ENCODE results near the gene PLB1.

The PLB1 gene

DNA sequence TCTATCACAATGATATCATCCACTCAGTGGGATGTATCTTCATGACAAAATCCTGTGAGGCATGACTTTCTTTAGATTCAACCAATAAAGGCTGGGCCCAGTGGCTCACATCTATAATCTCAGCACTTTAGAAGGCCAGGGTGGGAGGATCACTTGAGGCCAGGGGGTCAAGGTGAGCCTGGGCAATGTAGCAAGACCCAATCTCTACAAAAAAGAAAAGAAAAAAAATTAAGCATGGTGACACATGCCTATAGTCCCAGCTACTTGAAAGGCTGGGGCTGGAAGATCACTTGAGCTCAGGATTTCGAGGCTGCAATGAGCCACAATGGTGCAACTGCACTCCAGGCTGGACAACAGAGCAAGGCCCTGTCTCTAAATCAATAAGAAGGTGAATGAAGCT, 68.0 kb downstream of the PLB1 start:
- H2BK5ac ChIP-seq (ENCODE audit: low read length): no peak overlapping the region
- no peaks in the 10 kb centered on the region for H3K79me1 ChIP-seq (ENCODE audit: low read depth, low read length)
- no CpG with 5 or more reads among the region's 1 CpG for WGBS, 2 donors (ENCODE audit: extremely low coverage in 2 of 2, insufficient read length in 2 of 2, insufficient replicate concordance in 1 of 2)
- no peak overlapping the region for H3K9ac ChIP-seq (ENCODE audit: low read depth, low read length, poor library complexity)
- no peak overlapping the region for H3K23ac ChIP-seq (ENCODE audit: low read depth, low read length, poor library complexity)
- H3K14ac ChIP-seq (ENCODE audit: low read length): no peak overlapping the region
- no peak overlapping the region for H2BK12ac ChIP-seq (ENCODE audit: low read length)
- H2AFZ ChIP-seq (ENCODE audit: low read length): no peak overlapping the region
- no peak overlapping the region for H2BK15ac ChIP-seq (ENCODE audit: low read length)
- H4K8ac ChIP-seq (ENCODE audit: low read depth, low read length): no peak overlapping the region
- no peak overlapping the region for H3K18ac ChIP-seq (ENCODE audit: low read length)
- H3K27ac ChIP-seq (replicated peaks; ENCODE audit: low read length): no peak overlapping the region
- no peaks in the 10 kb centered on the region for H3K36me3 ChIP-seq (replicated peaks in 1 of 2; ENCODE audit: control insufficient read depth in 2 of 2, insufficient read depth in 2 of 2, low read length in 2 of 2)
- H2BK120ac ChIP-seq (ENCODE audit: low read depth, low read length): no peak overlapping the region
- H4K91ac ChIP-seq (ENCODE audit: low read depth, low read length, poor library complexity): no peak overlapping the region
- no peak for DNase-seq (ENCODE audit: low spot score)
- no peaks in the 10 kb centered on the region for H3K4me1 ChIP-seq (ENCODE audit: control insufficient read depth in 2 of 2, insufficient read depth in 1 of 2, low read depth in 1 of 2, low read length in 2 of 2)
- no peak overlapping the region for H3K4me2 ChIP-seq (ENCODE audit: insufficient read depth, low read length, poor library complexity, severe bottlenecking)
- no peak overlapping the region for H2AK5ac ChIP-seq (ENCODE audit: low read depth, low read length)
- no peak overlapping the region for H3K4ac ChIP-seq (ENCODE audit: low read length)
- no peak overlapping the region for H3K4me3 ChIP-seq (ENCODE audit: low read length in 2 of 2)
- no peaks in the 10 kb centered on the region for H3K9me3 ChIP-seq (replicated peaks in 1 of 2; ENCODE audit: control insufficient read depth in 2 of 2, insufficient read depth in 1 of 2, low read depth in 1 of 2, low read length in 2 of 2)
- peaks cover 0 to 22% (median 0%) of the 10 kb centered on the region in 3 experiments for H3K27me3 ChIP-seq (ENCODE audit: control insufficient read depth in 3 of 3, insufficient read depth in 3 of 3, low read depth in 1 of 3, low read length in 3 of 3)

DNA sequence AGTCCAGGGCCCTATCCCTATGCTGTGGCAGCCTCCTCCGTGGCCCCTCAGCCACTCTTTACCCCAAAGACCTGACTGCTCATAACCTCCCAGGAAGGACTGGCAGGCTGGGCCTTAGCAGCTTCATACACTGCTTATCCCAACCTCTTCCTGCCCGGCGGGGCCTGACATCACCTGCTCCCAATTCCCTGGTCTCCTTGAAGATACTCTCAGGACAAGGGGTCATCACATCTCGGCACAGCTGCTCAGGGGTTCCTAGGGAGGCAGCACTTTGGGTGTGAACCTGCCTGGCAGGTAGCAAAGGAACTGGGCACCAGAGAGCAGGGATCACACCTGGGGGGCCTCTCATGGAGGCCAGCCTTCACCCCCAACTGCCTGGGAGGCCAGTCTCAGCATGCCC, 68.5 kb downstream of the PLB1 start:
- Histone ChIP-seq H2BK12ac (ENCODE audit: low read length) (no peak overlapping the region), H3K36me3 (replicated peaks in 1 of 2; ENCODE audit: control insufficient read depth in 2 of 2, insufficient read depth in 2 of 2, low read length in 2 of 2) (no peaks in the 10 kb centered on the region), H3K4me1 (ENCODE audit: control insufficient read depth in 2 of 2, insufficient read depth in 1 of 2, low read depth in 1 of 2, low read length in 2 of 2) (no peaks in the 10 kb centered on the region), H3K27me3 (ENCODE audit: control insufficient read depth in 3 of 3, insufficient read depth in 3 of 3, low read depth in 1 of 3, low read length in 3 of 3) (peaks cover 0 to 22% (median 0%) of the 10 kb centered on the region in 3 experiments), H2AFZ (ENCODE audit: low read length) (no peak overlapping the region), H3K14ac (ENCODE audit: low read length) (no peak overlapping the region), H4K91ac (ENCODE audit: low read depth, low read length, poor library complexity) (no peak overlapping the region), H2BK15ac (ENCODE audit: low read length) (no peak overlapping the region), H3K4me2 (ENCODE audit: insufficient read depth, low read length, poor library complexity, severe bottlenecking) (no peak overlapping the region), H2BK5ac (ENCODE audit: low read length) (no peak overlapping the region), H3K79me1 (ENCODE audit: low read depth, low read length) (no peaks in the 10 kb centered on the region), H3K4ac (ENCODE audit: low read length) (no peak overlapping the region), H3K23ac (ENCODE audit: low read depth, low read length, poor library complexity) (no peak overlapping the region), H3K9me3 (replicated peaks in 1 of 2; ENCODE audit: control insufficient read depth in 2 of 2, insufficient read depth in 1 of 2, low read depth in 1 of 2, low read length in 2 of 2) (no peaks in the 10 kb centered on the region), H3K27ac (replicated peaks; ENCODE audit: low read length) (no peak overlapping the region), H3K9ac (ENCODE audit: low read depth, low read length, poor library complexity) (no peak overlapping the region), H2AK5ac (ENCODE audit: low read depth, low read length) (no peak overlapping the region), H4K8ac (ENCODE audit: low read depth, low read length) (no peak overlapping the region), H3K4me3 (ENCODE audit: low read length in 2 of 2) (no peak overlapping the region), H3K18ac (ENCODE audit: low read length) (no peak overlapping the region), H2BK120ac (ENCODE audit: low read depth, low read length) (no peak overlapping the region)
- DNase-seq (ENCODE audit: low spot score): no peak
- no CpG with 5 or more reads among the region's 4 CpGs for WGBS, 2 donors (ENCODE audit: extremely low coverage in 2 of 2, insufficient read length in 2 of 2, insufficient replicate concordance in 1 of 2)

DNA sequence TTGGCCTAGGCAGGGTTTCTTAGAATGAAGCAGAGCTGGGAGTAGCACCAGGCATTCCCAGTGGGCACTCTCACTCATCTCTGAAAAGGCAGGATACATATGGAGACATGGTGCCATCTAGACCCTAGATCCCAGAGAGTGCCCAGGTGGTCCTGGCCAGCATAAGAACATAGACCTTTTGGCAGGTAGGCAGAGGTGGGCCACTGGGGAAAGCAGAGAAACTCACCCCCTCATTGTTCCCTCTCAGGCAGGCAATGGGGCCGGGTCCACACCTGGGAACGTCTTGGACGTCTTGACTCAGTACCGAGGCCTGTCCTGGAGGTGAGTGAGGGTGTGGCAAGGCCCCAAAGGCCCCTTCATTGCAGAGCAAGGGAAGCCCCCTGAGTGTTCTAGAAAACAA, 69.2 kb downstream of the PLB1 start:
- no CpG with 5 or more reads among the region's 4 CpGs for WGBS, 2 donors (ENCODE audit: extremely low coverage in 2 of 2, insufficient read length in 2 of 2, insufficient replicate concordance in 1 of 2)
- Histone ChIP-seq H3K4ac (ENCODE audit: low read length) (no peak overlapping the region), H3K23ac (ENCODE audit: low read depth, low read length, poor library complexity) (no peak overlapping the region), H2AK5ac (ENCODE audit: low read depth, low read length) (no peak overlapping the region), H3K14ac (ENCODE audit: low read length) (no peak overlapping the region), H4K91ac (ENCODE audit: low read depth, low read length, poor library complexity) (no peak overlapping the region), H3K9ac (ENCODE audit: low read depth, low read length, poor library complexity) (no peak overlapping the region), H2BK120ac (ENCODE audit: low read depth, low read length) (no peak overlapping the region), H3K36me3 (replicated peaks in 1 of 2; ENCODE audit: control insufficient read depth in 2 of 2, insufficient read depth in 2 of 2, low read length in 2 of 2) (no peaks in the 10 kb centered on the region), H3K79me1 (ENCODE audit: low read depth, low read length) (no peaks in the 10 kb centered on the region), H3K4me3 (ENCODE audit: low read length in 2 of 2) (no peak overlapping the region), H3K27me3 (ENCODE audit: control insufficient read depth in 3 of 3, insufficient read depth in 3 of 3, low read depth in 1 of 3, low read length in 3 of 3) (peaks cover 0 to 22% (median 0%) of the 10 kb centered on the region in 3 experiments), H2BK5ac (ENCODE audit: low read length) (no peak overlapping the region), H3K9me3 (replicated peaks in 1 of 2; ENCODE audit: control insufficient read depth in 2 of 2, insufficient read depth in 1 of 2, low read depth in 1 of 2, low read length in 2 of 2) (no peaks in the 10 kb centered on the region), H3K27ac (replicated peaks; ENCODE audit: low read length) (no peak overlapping the region), H3K4me2 (ENCODE audit: insufficient read depth, low read length, poor library complexity, severe bottlenecking) (no peak overlapping the region), H2BK12ac (ENCODE audit: low read length) (no peak overlapping the region), H3K18ac (ENCODE audit: low read length) (no peak overlapping the region), H4K8ac (ENCODE audit: low read depth, low read length) (no peak overlapping the region), H2AFZ (ENCODE audit: low read length) (no peak overlapping the region), H3K4me1 (ENCODE audit: control insufficient read depth in 2 of 2, insufficient read depth in 1 of 2, low read depth in 1 of 2, low read length in 2 of 2) (no peaks in the 10 kb centered on the region), H2BK15ac (ENCODE audit: low read length) (no peak overlapping the region)
- no peak for DNase-seq (ENCODE audit: low spot score)

DNA sequence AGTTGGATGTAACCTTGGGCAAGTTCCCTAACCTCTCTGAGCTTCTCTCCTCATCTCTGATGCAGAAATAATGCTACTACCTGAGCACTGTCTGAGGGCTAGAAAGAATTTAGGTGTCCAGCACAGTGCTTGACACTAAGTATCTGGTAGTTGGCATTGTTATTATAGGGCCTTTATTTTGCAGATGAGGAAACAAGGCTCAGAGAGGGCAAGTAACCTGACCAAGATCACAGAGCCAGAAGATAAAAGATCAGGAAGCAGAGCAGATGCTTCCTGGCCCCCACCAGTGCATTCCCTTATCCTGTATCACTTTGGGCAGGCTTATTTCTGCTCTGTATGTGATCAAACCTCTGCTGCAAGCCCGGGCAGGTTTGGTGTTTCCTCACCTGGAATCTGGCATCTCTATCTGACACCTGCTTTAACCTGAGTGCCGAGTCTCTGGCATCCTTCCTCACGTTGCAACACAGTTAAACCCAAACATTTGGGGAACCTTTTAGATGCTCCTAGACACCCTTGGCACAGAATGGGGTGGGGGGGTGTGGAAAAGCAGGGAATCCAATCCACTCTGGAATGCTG, 69.9 kb downstream of the PLB1 start:
- Histone ChIP-seq H2BK120ac (ENCODE audit: low read depth, low read length) (no peak overlapping the region), H3K36me3 (replicated peaks in 1 of 2; ENCODE audit: control insufficient read depth in 2 of 2, insufficient read depth in 2 of 2, low read length in 2 of 2) (no peaks in the 10 kb centered on the region), H3K79me1 (ENCODE audit: low read depth, low read length) (no peaks in the 10 kb centered on the region), H3K18ac (ENCODE audit: low read length) (no peak overlapping the region), H3K14ac (ENCODE audit: low read length) (no peak overlapping the region), H3K9me3 (replicated peaks in 1 of 2; ENCODE audit: control insufficient read depth in 2 of 2, insufficient read depth in 1 of 2, low read depth in 1 of 2, low read length in 2 of 2) (peaks cover 0 to 5% of the 10 kb centered on the region in 2 donors), H4K91ac (ENCODE audit: low read depth, low read length, poor library complexity) (no peak overlapping the region), H3K23ac (ENCODE audit: low read depth, low read length, poor library complexity) (no peak overlapping the region), H3K27ac (replicated peaks; ENCODE audit: low read length) (no peak overlapping the region), H3K9ac (ENCODE audit: low read depth, low read length, poor library complexity) (no peak overlapping the region), H2BK15ac (ENCODE audit: low read length) (no peak overlapping the region), H2AK5ac (ENCODE audit: low read depth, low read length) (no peak overlapping the region), H2BK5ac (ENCODE audit: low read length) (no peak overlapping the region), H2AFZ (ENCODE audit: low read length) (peak overlapping the region; percentile 96), H3K4me1 (ENCODE audit: control insufficient read depth in 2 of 2, insufficient read depth in 1 of 2, low read depth in 1 of 2, low read length in 2 of 2) (no peaks in the 10 kb centered on the region), H2BK12ac (ENCODE audit: low read length) (no peak overlapping the region), H3K27me3 (ENCODE audit: control insufficient read depth in 3 of 3, insufficient read depth in 3 of 3, low read depth in 1 of 3, low read length in 3 of 3) (peaks cover 0 to 22% (median 0%) of the 10 kb centered on the region in 3 experiments), H3K4me3 (ENCODE audit: low read length in 2 of 2) (peak overlapping the region in 1 of 2 donors; percentile 57), H3K4ac (ENCODE audit: low read length) (no peak overlapping the region), H3K4me2 (ENCODE audit: insufficient read depth, low read length, poor library complexity, severe bottlenecking) (no peak overlapping the region), H4K8ac (ENCODE audit: low read depth, low read length) (no peak overlapping the region)
- no peak for DNase-seq (ENCODE audit: low spot score)
- WGBS, 2 donors (ENCODE audit: extremely low coverage in 2 of 2, insufficient read length in 2 of 2, insufficient replicate concordance in 1 of 2): no CpG with 5 or more reads among the region's 3 CpGs
